Right ventricle myocardium inferior (tissue), 1 donor: ENCODE results near the gene IQGAP2. TPM values are rescaled to one million over a fixed set of nuclear protein-coding genes. Genes with fewer than 3 reads are reported as not detected.
"Not testable (repeated sequence)": the region's sequence is repeated elsewhere in the genome, so short reads cannot be mapped to it uniquely, and the experiment has no call there.

Source experiments
- ATAC-seq: fragments of 200-7000 bp; cut with Tn5 transposase; one replicate; pipeline ENCODE4 v1.9.1; 2020; ENCODE audit warnings: mild to moderate bottlenecking, moderate library complexity
- DNase-seq: peaks from one replicate; pipeline ENCODE4 v3.0.0; 2021; ENCODE audit errors: missing footprints
- intact Hi-C: fragments of 100-400 bp; cut with DNase I; formaldehyde crosslinking; loops from one replicate; pipeline ENCODE4 v1.11.0; 2022
- total RNA-seq: library from RNA; stranded (reverse); fragmentation: NEBNext Ultra II Directional; extraction: Animal tissue kit (Norgen Biotek cat#: 25700); gene quantifications from one replicate; pipeline ENCODE4 v1.2.1, GENCODE V29; 2021
- donor health status: DM: no; HTN: yes; CAD: no; lungs with severe emphysema.

The IQGAP2 gene
- total RNA-seq, 1 donor from 2014 or later = 4.9 TPM

DNA sequence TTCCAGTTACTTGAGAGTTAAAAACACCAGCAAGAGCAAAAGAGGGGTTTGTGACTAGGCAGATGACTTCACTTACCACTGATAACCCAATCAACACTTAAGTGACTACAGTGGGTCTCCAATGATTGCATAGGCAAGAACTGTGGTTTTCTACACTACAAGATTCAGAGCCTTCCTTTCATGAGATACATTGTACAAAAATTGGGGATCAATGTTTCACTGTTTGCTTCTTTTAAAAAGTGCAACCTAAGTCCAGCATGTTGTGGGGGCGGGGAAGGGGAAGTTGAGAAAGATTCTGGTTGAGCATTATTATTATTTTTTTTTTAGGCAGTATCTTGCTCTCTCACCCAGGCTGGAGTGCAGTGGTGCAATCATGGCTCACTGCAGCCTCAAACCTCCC lies 3.6 kb downstream of the IQGAP2 start:
- intact Hi-C loops = no loop called here
- ATAC-seq = no peak
- DNase-seq = no peak

- ATAC-seq (no peak), DNase-seq (no peak)
- intact Hi-C loops = no loop called here
Measured at GRCh38 chr5:76408104-76408654, 5.1 kb downstream of the IQGAP2 start.

GRCh38 chr5:76412511-76412910 lies 9.4 kb downstream of the IQGAP2 start:
- intact Hi-C loops = no loop called here
- DNase-seq (no peak), ATAC-seq (no peak)

- intact Hi-C loops = no loop called here
- no peak for DNase-seq
- no peak for ATAC-seq
Measured at GRCh38 chr5:76413746-76414145, 10.7 kb downstream of the IQGAP2 start.

DNA sequence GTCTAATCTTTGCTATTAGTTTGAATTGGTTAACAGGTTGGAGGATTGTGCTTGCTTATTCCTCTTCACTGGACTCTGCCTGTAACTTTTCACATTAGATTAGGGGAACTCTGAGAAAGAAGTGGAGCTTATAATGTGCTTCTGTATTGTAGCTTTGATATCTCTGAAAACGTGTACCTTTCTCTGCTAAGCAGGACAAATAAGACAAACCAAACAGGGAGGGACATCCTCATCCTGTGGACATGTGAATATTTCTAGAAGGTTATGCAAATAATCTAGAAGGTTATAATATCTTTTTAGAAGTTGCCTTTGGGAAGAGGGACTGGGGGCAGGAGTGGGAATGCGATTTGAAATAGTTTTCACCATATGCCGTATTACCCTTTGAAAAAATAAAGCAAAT lies 11.7 kb downstream of the IQGAP2 start:
- no peak for ATAC-seq
- DNase-seq = no peak
- intact Hi-C loops = no loop called here

GRCh38 chr5:76415855-76416254 lies 12.8 kb downstream of the IQGAP2 start:
- no peak for DNase-seq
- no peak for ATAC-seq
- intact Hi-C loops = no loop called here

DNA sequence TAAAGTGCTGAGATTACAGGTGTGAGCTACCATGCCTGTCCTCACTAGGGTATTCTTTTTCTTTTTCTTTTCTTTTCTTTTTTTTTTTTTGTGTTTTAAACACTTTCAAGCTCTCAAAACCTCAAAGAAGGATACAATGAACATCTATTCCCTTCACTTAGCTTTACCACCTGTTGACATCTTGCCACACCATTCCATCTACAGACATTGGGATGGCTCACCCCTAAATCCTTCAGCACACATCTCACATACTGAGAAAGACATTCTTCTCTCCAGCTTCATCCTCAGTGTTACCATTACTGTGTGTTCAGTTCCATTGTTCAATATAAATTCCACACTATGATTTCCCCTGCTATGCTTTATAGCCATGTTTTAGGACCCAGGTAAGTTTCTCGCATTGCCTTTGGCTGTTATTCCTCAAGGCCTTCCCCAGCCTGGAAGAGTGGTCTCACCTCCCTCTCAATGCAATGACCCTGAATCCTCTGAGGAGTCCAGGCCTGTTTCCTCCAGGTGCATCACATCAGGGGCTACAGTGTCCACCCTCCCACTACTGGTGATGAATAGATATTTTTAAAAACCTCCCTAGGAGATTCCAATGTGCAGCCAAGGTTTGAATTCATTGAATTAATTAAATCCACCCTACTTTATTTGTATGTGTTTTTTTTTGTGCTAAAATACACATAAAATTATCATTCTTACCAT lies 16.7 kb downstream of the IQGAP2 start:
- DNase-seq (no peak), ATAC-seq (no peak)
- intact Hi-C loops = no loop called here

- intact Hi-C loops = no loop called here
- DNase-seq (no peak), ATAC-seq (no peak)
Measured at GRCh38 chr5:76422227-76422626, 19.1 kb downstream of the IQGAP2 start.

GRCh38 chr5:76422742-76423141 lies 19.7 kb downstream of the IQGAP2 start:
- intact Hi-C loops = no loop called here
- ATAC-seq (no peak), DNase-seq (no peak)

DNA sequence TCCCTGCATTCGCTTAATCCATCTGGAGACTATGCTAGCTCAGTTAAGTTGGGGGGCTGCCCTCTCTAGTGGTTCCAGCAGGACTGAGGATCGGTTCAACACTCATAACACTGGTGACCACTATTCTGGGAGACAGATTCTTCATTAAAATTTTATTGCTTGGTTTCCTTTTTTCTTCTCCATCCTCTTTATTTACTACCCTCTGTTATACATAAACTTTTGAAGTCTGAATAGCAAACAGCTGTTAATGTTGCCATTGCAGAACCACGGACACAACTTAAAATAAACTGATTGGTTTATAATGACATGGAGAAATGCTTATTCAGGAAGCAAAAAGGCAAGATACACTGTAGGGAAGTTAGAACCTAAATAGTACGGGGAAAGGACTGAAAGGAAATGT lies 22.1 kb downstream of the IQGAP2 start:
- intact Hi-C loops = no loop called here
- DNase-seq = no peak
- no peak for ATAC-seq

GRCh38 chr5:76425928-76426804 lies 23.1 kb downstream of the IQGAP2 start:
- DNase-seq (no peak), ATAC-seq (no peak)
- intact Hi-C loops = no loop called here

DNA sequence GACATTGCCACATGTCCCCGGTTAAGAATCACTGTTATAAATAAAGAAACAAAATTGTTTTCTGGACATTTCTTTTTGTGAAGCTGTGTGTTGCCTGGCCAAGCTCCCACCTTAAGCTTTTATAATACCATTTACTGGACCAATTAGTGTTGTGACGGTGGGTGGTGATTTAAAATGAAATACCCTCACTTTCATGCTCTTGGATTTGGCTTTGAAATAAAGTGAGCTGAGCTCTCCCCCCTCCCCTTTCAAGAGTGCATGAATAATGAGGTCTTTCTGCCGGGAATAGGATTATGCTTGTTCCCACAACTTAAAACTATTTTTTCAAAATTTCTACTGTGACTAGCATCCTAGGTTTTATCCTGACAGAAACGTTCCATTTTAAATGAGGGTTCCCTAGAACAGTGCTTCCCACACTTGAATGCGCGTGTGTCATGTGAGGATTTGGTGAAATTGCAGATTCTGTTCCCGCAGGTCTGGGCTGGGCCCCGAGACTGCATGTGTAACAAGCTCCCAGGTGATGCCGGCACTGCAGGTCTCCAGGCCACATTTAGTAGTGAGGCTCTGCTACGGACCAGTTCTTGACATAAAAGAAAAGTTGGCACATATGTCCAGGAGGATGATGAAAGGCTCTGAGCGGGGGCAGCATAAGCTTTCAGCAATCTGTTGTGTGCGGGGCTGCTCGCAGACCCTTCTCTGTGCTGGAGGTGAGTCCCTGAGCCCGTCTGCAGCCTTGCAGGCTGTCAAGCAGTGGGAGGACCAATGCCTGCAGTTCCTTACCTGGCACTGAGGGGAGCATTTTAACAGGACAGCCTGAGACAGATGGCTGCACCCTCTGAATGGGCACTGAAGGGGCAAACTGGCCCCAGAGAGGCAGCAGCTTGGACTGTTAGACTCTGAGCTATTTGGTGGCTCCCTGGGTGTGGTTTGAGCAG lies 24.4 kb downstream of the IQGAP2 start:
- no peak for ATAC-seq
- DNase-seq = no peak
- intact Hi-C loops = no loop called here

GRCh38 chr5:76428550-76428949 lies 25.5 kb downstream of the IQGAP2 start:
- intact Hi-C loops, ATAC-seq, DNase-seq: not testable (repeated sequence)

DNA sequence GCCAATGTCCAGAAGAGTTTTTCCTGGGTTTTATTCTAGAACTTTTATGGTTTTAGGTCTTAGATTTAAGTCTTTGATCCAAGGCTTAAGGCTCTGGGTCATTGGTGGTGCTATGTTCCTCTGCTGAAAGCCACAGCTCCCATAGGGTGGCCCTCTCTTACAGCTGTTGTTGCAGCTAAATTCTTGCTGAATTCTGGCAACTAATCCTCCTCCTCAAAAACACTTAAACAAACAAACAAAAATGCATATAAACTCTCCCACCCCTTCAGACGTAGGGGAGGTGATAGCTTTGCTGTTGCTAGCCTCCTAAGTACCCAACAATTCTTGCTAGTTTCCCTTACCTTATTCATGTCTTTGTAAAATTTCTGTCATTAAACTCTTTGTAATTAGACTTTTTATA lies 30.2 kb downstream of the IQGAP2 start:
- ATAC-seq (no peak), DNase-seq (no peak)
- intact Hi-C loops = no loop called here

GRCh38 chr5:76437507-76437906 lies 34.4 kb downstream of the IQGAP2 start:
- DNase-seq, intact Hi-C loops, ATAC-seq: not testable (repeated sequence)

- ATAC-seq (no peak), DNase-seq (no peak)
- intact Hi-C loops = no loop called here
Measured at GRCh38 chr5:76438025-76438424, 34.9 kb downstream of the IQGAP2 start.

DNA sequence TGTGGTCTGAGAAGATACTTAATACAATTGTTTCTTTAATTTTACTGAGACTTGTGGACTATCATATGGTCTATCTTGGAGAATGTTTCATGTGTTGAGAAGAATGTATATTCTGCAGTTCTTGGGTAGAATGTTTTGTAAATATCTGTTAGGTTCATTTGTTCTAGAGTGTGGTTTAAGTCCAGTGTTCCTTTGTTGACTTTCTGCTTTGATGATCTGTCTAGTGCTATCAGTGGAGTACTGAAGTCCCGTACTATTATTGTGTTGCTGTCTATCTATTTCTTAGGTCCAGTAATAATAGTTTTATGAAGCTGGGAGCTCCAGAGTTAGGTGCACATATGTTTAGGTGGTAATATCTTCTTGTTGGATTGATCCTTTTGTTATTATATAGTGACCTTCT lies 36.1 kb downstream of the IQGAP2 start:
- DNase-seq (no peak), ATAC-seq (no peak)
- intact Hi-C loops = no loop called here

DNA sequence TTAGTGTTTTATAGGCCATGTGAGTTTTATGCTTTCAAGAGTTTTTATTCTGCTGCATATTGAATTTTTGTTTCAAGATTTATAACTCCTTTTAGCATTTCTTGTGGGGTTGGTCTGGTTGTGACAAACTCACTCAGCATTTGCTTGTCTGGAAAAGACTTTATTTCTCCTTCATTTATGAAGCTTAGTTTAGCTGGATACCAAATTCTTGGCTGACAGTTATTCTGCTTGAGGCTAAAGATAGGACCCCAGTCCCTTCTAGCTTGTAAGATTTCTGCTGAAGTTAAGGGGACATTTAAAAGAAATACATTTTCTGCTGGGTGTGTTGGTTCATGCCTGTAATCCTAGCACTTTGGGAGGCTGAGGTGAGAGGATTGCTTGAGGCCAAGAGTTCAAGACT lies 36.8 kb downstream of the IQGAP2 start:
- no peak for ATAC-seq
- no peak for DNase-seq
- intact Hi-C loops = no loop called here

DNA sequence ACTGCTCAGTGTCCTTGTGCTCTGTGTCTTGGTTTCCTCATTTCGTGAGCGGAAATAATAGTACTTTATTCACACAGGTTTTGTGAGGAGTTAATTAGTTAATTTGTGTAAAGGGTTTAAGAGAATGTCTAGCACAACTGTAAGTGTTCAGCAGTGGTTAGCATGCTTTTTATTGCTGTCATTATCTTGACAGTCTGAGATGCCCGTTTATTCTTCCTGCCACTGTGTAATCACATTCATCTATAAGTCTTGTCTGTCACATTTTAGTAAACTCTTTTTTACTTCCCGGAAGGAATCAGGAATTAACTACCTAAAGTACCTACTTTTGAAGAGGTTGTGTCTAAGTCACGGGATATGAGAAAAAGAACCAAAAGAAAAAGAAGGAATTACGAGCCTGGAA lies 38.0 kb downstream of the IQGAP2 start:
- intact Hi-C loops = no loop called here
- DNase-seq (no peak), ATAC-seq (no peak)
